Mesothelial cell of epicardium (in vitro differentiated cells): ENCODE data around the gene LKAAEAR1. TPM values are rescaled to one million over a fixed set of nuclear protein-coding genes. Genes with fewer than 3 reads are reported as not detected.
A peak's percentile ranks its signal among the peaks of the same experiment; 100 is the strongest.
"Not testable (repeated sequence)": the region's sequence is repeated elsewhere in the genome, so short reads cannot be mapped to it uniquely, and the experiment has no call there.

Experiments used
- DNase-seq, 2 experiments: peaks; one replicate each; pipeline ENCODE4 v3.0.0; 2021; ENCODE audit warnings: low spot score in 2 of 2; ENCODE audit not compliant: unreplicated experiment in 2 of 2
- H3K27ac Mint-ChIP-seq: 2 replicates; pipeline ENCODE4 v1.8.0; 2021; ENCODE audit warnings: mixed read lengths
- H3K27me3 Mint-ChIP-seq: 2 replicates; pipeline ENCODE4 v1.8.0; 2021; ENCODE audit warnings: low read depth, mixed read lengths
- H3K36me3 Mint-ChIP-seq: 2 replicates; pipeline ENCODE4 v1.8.0; 2021; ENCODE audit warnings: mixed read lengths
- H3K4me1 Mint-ChIP-seq: 2 replicates; pipeline ENCODE4 v1.8.0; 2021; ENCODE audit warnings: mixed read lengths
- H3K4me3 Mint-ChIP-seq: 2 replicates; pipeline ENCODE4 v1.8.0; 2021; ENCODE audit warnings: mild to moderate bottlenecking, moderate library complexity, mixed read lengths
- H3K9me3 Mint-ChIP-seq: 2 replicates; pipeline ENCODE4 v1.8.0; 2021; ENCODE audit warnings: mixed read lengths
- CTCF ChIP-seq: fragments of 200-600 bp; sonication (generic); IDR thresholded peaks from one replicate; pipeline ENCODE4 v1.5.0; 2021; ENCODE audit warnings: antibody characterized with exemption; ENCODE audit not compliant: unreplicated experiment
- total RNA-seq: library from RNA; stranded (reverse); gene quantifications from 3 replicates; pipeline ENCODE4 v1.2.1, GENCODE V29; 2021

Gene LKAAEAR1
- total RNA-seq, 1 donor from 2014 or later = not detected

- Mint-ChIP-seq H3K4me3 (no peak overlapping the region), H3K4me1 (peaks cover 1% of the 10 kb centered on the region), H3K27me3 (peaks cover 47% of the 10 kb centered on the region), H3K36me3 (no peaks in the 10 kb centered on the region), H3K9me3 (no peaks in the 10 kb centered on the region), H3K27ac (no peak overlapping the region)
- no peak for TF ChIP-seq CTCF
- DNase-seq = no peak
Measured at GRCh38 chr20:64091340-64091739, 7.1 kb upstream of the LKAAEAR1 start.

- Mint-ChIP-seq H3K27ac (no peak overlapping the region), H3K36me3 (no peaks in the 10 kb centered on the region), H3K4me1 (peaks cover 1% of the 10 kb centered on the region), H3K4me3 (no peak overlapping the region), H3K27me3 (peaks cover 59% of the 10 kb centered on the region), H3K9me3 (no peaks in the 10 kb centered on the region)
- TF ChIP-seq CTCF = no peak
- no peak for DNase-seq
Measured at GRCh38 chr20:64090165-64090564, 6.0 kb upstream of the LKAAEAR1 start.

- H3K9me3 Mint-ChIP-seq, H3K27ac Mint-ChIP-seq, H3K36me3 Mint-ChIP-seq, H3K4me3 Mint-ChIP-seq, DNase-seq, H3K4me1 Mint-ChIP-seq: not testable (repeated sequence)
- peaks cover 70% of the 10 kb centered on the region for H3K27me3 Mint-ChIP-seq
Measured at GRCh38 chr20:64088586-64088985, 4.4 kb upstream of the LKAAEAR1 start.

GRCh38 chr20:64087226-64087825, 3.1 kb upstream of the LKAAEAR1 start:
- H3K4me3 Mint-ChIP-seq, H3K36me3 Mint-ChIP-seq, H3K9me3 Mint-ChIP-seq, DNase-seq, H3K27ac Mint-ChIP-seq, H3K4me1 Mint-ChIP-seq: not testable (repeated sequence)
- H3K27me3 Mint-ChIP-seq = peaks cover 74% of the 10 kb centered on the region

GRCh38 chr20:64086801-64087200, 2.6 kb upstream of the LKAAEAR1 start:
- Mint-ChIP-seq H3K4me1 (peaks cover 8% of the 10 kb centered on the region), H3K27me3 (peaks cover 77% of the 10 kb centered on the region), H3K36me3 (no peaks in the 10 kb centered on the region), H3K4me3 (no peak overlapping the region), H3K27ac (no peak overlapping the region), H3K9me3 (no peaks in the 10 kb centered on the region)
- DNase-seq = no peak
- no peak for TF ChIP-seq CTCF

GRCh38 chr20:64084685-64085152, 521 bp upstream of the LKAAEAR1 start:
- Mint-ChIP-seq H3K27ac (no peak overlapping the region), H3K9me3 (no peaks in the 10 kb centered on the region), H3K36me3 (no peaks in the 10 kb centered on the region), H3K4me1 (peaks cover 12% of the 10 kb centered on the region), H3K27me3 (peaks cover 84% of the 10 kb centered on the region), H3K4me3 (peak overlapping the region; percentile 75)
- TF ChIP-seq CTCF = no peak
- no peak for DNase-seq

GRCh38 chr20:64083378-64083803, 807 bp downstream of the LKAAEAR1 start:
- no peaks in the 10 kb centered on the region for H3K9me3 Mint-ChIP-seq
- H3K27ac Mint-ChIP-seq = no peak overlapping the region
- peaks cover 71% of the 10 kb centered on the region for H3K27me3 Mint-ChIP-seq
- TF ChIP-seq CTCF = peak; percentile 25
- peak overlapping the region; percentile 60 for H3K4me3 Mint-ChIP-seq
- H3K36me3 Mint-ChIP-seq = no peaks in the 10 kb centered on the region
- H3K4me1 Mint-ChIP-seq = peaks cover 18% of the 10 kb centered on the region
- peak; percentile 68 to 83 for DNase-seq
